GM19025 (cell line): ENCODE data around the gene AIF1.
A peak's percentile ranks its signal among the peaks of the same experiment; 100 is the strongest.
"Not testable (repeated sequence)": the region's sequence is repeated elsewhere in the genome, so short reads cannot be mapped to it uniquely, and the experiment has no call there.

ENCODE experiments used
- ATAC-seq: cut with Tn5 transposase; IDR thresholded peaks from one replicate; pipeline ENCODE4 v1.9.1; 2021; ENCODE audit warnings: mild to moderate bottlenecking, low read depth, moderate library complexity; ENCODE audit not compliant: unreplicated experiment

AIF1 gene

DNA sequence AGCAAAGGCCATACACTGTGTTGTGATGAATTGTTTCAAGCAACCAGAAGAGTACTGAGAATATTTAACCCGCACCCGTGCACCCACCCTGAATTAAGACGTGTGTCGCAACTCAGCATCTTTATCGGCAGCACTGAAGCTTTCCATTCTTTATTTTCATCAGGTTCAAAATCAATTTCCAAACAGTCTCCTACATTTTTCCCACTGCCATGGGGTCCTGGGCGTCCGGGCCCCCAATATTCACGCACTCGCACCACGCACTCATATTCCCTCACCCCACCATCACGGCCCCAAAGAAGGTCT lies 34.6 kb upstream of the AIF1 start:
- ATAC-seq, result no peak

DNA sequence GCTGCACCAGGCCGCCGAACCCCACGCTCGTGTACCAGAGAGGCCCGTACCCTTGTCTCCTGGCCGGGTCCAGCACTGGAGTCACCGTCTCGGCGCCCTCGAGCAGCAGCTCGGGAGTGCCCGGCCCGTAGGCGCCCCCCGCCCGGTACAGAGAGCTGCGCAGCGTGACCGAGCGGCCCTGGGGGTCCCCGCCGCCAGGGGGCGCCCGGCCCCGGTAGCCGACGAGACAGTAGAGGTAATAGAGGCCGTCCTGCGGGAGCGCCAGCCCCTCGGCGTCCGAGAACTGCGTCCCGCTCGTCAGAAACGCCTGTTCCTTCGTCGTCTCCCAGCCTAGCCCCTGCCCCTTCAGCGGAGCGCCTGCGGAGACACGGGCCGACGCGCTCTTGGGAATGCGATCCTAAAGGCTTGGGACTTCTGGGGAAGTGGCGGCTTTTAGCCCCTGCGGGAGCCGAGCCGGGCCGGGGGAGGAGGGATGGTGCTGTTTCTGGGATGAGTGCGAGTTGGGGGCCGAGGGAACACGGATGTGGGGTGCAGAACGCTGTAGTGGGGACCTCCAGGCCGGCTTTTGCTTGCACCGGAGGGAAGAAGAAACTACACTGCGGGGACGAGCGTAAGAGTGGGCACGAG lies 34.1 kb upstream of the AIF1 start:
- ATAC-seq, result peak; percentile 56

DNA sequence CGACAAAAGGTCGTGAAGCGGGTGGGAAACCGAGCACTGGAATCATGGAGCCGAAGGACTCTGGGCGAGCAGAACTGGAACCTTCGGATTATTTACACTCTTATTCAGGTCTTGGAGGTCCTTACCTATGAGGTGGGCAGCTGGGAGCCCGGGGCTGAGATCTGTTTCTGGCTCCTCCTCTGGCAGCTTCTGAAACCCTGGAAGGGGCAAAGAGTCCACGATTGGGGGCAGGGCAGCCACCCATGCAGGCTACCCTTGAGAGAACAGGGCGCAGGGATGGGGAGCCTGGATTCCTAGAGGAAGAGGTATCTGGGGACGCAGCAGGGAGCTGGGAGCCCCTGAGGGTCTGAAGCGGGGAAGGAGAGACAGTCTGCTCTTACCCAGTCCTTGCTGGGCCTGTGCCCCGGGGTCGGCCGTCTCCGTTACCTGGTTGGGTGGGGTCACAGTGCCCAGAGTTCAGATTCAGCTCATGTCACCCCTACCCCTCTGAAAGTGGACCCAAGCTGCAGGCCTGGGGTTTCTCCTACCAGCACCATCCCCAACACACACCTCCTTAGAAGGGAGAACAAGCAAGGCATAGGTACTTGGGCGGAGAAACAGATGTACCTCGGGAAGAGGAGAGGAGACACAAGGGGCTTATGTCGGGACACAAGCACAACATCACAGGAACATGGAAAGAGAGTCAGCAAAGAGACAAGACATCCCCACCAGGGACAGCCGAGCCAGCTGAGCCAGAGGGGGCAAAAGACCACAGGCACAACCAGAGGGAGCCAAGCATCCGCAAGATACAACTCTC lies 33.4 kb upstream of the AIF1 start:
- no peak for ATAC-seq

DNA sequence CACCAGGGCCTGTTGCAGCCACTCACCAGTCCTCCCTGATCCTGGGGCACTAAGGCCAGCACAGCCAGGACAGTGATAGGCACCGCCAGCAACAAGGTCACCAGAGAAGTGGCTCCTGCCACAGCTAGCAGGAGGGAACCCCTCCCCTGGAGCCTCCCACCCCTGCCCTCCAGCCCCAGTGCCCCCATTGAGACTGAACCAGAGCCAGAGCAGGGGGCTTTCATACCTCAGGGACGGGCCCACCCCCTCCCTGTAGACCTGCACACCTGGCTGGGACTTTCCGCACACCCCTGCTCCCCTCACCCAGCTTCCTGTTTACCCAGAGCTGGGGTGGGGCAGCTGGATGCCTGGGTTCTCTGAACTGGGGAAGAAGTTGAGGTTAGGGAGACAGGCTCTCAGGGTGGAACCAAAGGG lies 32.8 kb upstream of the AIF1 start, which contains the start of gene LTB:
Gene LTB (minus strand): TSS at position 195 of the 414 bp plus-strand sequence. CDS start 7 bp downstream, at position 188.
- no peak for ATAC-seq

DNA sequence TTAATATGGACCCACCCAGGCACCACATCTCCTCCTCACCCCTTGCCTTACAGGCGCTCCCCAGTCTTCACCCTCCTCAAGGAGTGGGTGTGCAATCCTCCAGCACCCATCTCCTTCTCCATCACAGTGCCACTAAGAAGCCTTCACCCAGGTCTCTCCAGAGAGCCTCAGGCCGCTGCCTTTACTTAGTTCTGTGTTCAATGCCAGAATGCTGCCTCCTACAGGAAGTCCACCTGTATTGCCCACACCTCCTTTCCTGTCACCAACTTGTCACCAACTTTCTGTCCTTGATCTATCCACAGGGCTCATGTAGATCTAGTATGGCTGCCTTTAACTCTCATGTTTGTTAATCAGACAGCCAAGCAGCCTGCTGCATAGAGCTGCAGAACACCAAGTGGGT lies 29.5 kb upstream of the AIF1 start:
- no peak for ATAC-seq

DNA sequence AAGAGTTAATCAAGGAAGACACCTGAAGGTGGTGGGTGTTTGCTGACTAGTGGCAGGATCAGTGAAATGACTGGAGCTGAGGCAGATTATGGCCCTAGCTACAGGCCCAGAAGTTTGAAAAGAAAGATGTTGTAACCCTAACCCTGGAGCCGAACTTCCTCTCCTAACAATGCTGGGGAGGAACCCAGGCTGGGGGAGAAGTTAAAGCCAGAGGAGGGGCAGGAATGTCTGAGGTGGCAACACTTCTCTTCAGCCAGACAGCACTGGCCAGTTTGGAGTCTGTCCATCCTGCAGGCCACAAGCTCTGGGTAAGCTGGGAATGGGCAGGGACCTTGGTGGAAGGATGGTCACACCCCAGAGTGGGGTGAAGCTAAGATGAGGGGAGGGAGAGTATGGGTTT lies 29.0 kb upstream of the AIF1 start, which contains the start of gene LST1:
Gene LST1 (plus strand): TSS at position 270 of the 400 bp plus-strand sequence. CDS start 1,023 bp downstream, outside the sequence.
- ATAC-seq, result no peak

DNA sequence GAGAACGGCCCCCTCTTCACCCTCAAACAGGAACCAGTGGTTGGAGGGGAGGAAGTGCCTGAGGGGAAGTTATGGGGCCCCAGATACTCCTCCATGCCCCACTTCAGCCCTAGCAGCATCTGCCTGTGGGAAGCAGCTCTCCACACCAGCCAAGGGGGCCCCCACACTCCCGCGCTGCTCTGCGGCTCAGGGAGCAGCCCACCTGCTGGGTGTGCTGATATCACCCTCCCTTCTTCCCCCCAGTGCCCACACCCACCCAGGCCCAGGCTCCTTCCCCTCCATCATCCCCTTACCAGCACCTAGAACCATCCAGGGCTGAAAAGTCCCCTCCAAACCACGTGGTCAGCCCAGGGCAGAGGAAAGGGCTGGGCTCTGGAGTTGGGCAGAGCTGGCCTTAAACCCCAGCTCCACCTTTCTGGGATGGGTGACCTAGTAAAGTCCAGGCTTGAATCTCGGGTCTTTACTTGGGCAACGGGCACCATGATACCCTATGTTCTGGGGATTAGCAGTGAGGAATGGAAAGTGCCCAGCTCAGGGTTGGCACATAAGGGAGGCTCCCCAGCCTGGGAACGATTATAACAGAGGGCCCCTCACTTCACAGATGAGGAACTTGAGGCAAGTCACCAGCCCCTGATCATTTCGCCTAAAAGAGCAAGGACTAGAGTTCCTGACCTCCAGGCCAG lies 28.3 kb upstream of the AIF1 start:
- no peak for ATAC-seq

DNA sequence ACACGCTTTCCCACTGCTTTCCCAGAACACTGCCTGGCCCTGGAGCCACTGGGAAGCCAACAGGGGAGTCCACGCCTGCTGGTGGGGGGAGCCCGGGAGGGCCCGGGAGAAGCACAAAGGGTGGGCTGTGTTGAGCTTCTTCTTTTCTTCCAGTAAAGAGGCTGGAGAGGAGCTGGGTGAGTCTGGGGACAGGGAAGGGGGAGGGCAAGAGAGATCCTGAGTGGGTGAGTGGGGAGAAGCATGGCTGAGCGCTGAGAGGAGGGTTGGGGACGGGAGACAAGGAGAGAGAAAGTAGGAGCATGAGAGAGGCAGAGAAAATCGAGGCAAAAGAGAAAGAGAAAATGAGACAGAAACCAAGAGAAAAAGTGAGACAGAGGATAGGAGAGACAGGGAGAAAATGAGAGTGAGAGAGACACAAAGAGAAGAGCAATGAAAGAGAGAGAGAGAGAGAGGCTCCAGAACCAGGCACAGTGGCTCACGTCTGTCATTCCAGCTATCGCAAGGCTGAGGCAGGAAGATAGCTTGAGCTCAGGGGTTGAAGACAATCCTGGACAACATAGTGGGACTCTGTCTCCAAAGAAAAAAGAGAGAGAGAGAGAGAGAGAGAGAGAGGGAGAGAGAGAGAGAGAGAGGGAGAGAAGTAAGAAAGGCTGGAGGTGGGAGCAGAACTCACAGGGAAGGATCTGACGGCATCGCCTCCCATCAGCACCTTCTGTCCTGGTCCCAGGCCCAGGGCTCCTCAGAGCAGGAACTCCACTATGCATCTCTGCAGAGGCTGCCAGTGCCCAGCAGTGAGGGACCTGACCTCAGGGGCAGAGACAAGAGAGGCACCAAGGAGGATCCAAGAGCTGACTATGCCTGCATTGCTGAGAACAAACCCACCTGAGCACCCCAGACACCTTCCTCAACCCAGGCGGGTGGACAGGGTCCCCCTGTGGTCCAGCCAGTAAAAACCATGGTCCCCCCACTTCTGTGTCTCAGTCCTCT lies 26.9 kb upstream of the AIF1 start:
- ATAC-seq, result no peak

DNA sequence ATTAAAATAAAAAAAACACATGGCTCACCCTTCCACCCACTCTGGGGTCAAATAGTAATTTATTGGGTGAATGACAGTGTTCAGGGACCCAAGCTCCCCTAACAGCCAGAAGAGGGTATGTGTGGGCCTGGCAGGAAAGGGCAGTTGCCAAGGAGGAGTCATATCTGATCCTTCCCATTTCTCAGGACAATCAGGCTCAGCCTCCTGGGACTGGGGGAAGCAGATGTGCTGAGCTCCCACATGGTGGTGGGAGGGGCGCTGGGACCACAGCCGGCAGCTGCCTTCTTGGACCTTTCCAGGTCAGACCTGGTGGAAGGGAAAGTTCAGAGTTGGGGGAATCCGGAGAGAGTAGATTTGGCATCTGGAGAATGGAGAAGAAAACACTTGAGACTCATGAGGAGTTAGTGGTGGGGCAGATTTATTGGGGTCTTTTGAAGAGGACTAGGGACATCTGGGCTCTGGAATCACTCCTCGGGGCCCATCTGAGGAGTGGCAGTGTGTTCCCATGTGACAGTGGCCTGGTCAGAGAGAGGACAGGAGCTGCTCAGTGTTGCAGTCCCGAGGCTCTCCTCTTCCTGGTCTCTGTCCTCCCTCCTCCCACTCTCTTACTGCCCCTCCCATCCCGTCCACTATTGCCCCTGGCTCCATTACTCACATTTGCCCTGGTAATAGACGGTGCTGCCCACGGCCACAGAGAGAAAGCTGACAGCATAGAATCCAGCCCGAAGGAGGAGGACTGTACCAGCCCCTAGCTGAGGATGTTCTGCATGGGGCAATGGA lies 26.0 kb upstream of the AIF1 start:
- no peak for ATAC-seq

DNA sequence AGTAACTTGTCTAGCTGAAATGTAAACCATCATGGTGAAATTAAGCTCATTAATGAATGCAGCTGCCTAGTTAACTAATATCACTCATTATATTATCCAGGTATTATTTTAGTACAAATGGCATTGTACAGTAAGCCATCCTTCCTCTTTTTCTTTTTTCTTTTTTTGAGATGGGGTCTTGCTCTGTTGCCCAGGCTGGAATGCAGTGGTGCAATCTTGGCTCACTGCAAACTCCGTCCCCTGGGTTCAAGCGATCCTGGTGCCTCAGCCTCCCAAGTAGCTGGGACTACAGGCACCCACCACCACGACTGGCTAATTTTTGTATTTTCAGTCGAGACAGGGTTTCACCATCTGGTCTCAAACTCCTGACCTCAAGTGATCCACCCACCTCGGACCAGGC lies 24.3 kb upstream of the AIF1 start:
- not testable (repeated sequence) for ATAC-seq

DNA sequence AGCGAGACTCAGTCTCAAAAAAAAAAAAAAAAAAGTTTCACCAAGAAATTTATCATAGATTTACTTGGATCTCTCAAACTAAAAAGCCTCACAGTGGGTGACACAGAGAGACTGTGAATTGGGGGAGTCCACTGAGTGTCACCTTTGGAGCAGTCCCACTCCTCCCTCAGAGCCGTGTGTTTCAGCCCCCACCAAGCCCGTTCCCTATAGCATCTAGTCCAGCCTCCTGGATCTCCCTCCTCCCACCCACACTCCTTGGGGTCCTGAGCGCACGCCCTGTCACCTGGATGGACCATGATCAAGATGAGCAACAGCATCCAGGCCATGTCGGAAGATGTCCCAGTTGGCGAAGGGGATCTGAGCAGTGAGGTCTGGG lies 22.6 kb upstream of the AIF1 start:
- ATAC-seq, result no peak

DNA sequence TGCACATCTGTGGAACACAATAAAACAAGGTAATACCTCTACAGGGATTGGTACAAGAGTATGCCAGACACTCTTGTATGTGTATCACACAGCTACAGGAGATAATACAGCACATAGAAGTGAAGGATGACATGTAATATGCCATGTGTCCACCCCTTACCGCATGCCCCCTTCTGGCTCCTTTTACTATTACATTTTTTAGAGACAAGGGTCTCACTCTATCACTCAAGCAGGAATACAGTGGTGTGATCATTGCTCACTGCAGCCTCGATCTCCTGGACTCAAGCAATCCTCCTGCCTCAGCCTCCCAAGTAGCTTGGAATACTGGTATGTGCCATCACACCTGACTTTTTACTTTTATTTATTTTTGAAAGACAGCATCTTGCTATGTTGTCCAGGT lies 18.0 kb upstream of the AIF1 start:
- no peak for ATAC-seq

DNA sequence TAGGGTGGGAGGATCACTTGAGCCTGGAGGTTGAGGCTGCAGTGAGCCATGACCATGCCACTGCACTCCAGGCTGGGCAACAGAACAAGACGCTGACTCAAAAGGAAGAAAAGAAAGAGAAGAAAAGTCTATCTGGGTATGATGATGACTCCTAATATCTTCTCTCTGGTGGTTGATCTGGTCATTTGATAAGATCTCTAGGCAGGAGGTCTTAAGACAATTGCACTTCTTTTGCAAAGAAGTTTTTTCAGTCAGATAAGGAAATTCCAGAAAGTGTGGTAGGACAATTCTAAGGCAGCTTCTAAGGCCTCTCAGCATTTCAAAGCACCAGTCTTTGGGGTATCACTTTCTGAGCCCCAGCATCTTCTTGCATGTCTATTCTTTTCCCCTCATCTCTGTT lies 7.7 kb upstream of the AIF1 start:
- ATAC-seq, result no peak

DNA sequence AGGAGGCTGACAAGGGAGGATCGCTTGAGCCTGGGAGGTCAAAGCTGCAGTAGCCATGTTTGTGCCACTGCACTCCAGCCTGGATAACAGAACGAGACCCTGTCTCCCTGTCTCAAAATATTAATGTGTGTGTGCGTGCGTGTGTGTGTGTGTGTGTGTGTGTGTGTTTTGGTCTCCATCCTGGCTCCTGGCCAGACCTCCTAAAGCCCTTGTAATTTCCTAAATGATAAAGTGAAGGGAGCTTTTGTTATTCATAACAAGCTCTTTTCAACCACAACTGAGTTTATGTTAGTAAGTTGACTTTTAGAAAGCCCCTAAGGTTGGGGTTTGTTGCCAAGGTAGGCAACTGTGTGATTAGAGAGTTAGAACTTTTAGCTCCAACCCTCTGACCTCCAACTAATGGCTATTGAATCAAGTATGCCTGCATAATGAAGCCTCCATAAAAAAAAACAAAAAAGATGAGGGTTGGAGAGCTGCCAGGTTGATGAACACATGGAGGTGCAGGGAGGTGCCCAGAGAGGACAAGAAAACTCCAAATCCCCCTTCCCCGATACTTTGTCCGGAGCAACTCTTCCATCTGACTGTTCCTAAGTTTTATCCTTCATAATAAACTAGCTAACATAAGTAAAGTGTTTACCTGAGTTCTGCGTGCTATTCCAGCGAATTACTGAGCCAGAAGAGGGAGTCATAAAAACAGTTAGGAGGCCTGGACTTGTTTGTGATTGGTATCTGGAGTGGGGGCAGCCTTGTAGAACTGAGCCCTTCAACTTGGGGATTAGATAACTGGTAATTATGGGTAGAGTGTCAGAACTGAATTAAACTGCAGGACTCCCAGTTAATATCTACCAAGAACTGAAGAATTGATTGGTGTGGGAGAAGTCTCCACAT lies 5.3 kb upstream of the AIF1 start:
- no peak for ATAC-seq

DNA sequence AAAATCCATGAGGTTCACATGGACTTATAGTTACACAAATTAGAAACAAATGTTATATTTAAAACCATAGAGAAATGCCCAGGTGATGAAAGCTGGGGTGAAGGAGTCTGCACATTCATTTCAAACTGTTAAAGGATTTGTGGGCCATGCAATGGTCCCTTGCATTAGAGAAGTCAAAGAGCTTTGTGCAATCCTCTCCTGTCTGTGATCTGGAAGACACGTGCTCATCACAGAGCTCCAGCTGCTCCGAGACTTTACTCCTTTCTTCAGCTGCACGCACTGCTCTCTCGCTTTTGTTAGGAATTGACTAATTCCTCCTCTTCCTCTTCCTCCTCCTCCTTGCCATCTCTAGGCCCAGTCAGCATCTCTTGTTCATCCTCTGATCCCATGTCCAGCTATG lies 4.1 kb upstream of the AIF1 start:
- ATAC-seq, result no peak

DNA sequence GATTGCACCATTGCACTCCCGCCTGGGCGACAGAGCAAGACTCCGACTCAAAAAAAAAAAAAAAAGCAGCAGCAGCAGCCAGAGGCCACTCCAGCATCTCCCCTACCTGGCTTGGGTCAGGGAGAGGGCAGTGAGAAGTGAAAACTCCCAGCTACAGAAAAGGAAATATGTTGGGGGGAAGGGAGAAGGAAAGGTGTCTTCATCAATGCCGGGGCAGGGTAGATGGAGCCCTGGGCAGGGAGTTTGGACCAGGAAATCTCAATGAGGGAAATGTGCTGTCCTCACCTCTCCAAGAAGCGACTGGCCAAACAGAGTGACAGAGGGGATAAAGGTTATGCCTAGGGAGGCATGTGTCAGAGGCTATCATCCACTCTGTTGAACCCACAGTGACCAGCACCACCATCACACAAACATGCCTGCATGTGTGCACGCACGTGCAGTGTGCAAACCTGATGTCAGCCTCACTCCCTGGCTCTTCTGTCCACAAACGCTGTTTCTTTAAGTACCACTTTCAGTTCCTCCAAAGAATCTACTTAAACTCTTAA lies 887 bp upstream of the AIF1 start:
- ATAC-seq, result no peak

DNA sequence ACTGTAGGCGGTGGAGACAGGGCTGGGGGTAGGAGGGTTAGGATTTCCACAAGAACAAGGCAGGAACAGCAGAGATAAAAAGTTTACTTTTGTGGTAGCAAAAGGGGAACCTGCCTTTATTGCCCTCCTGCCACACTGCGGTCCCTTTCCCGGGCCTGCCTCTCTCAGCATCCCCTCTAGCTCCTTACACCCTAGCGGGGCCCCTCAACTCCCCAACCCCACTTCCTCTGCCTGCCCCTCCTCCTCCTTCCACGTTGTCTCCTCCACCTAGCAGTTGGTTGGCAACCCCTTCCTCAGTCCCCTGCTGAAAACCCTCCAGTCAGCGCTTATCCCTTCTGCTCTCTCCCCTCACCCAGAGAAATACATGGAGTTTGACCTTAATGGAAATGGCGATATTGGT lies 714 bp downstream of the AIF1 start:
- no peak for ATAC-seq

DNA sequence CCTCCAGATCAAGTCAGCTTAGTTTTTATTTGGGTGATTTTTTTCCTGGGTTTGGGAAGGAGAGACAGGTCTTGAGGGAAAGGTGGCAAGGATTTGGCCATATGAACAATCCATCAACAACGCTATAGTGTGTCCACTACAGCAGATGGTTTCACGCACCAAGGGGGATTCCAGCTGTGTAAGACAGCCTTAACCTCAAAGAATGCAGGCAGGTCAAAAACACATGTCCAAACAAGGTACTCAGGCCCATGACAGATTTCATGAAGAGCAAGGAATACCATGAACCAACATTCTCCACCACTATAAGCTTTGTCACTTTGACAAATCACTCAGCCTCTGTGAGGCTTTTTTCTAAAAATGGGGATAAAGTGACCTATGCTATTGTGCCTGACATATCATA lies 2.0 kb downstream of the AIF1 start:
- ATAC-seq, result no peak
